Liver (tissue), 3 donors: ENCODE results near the gene C10orf143.

Experiments used
- EGR1 ChIP-seq, 2 donors: IDR thresholded peaks; 2 replicates each; pipeline ENCODE4 v1.6.1; 2016 to 2018; ENCODE audit warnings: antibody characterized with exemption in 2 of 2, low read depth in 2 of 2
- FOXA2 ChIP-seq: IDR thresholded peaks from 2 replicates; pipeline ENCODE4 v1.6.1; 2016; ENCODE audit warnings: antibody characterized with exemption
- RAD21 ChIP-seq, 2 donors: IDR thresholded peaks; 2 replicates each; pipeline ENCODE4 v1.6.1; 2016; ENCODE audit warnings: antibody characterized with exemption in 2 of 2, mild to moderate bottlenecking in 2 of 2
- RXRA ChIP-seq, 2 donors: IDR thresholded peaks; 2 replicates each; pipeline ENCODE4 v1.6.1; 2017 to 2018; ENCODE audit warnings: antibody characterized with exemption in 2 of 2, mild to moderate bottlenecking in 1 of 2
- TAF1 ChIP-seq: conservative IDR thresholded peaks from 2 replicates; pipeline ENCODE4 v1.6.1; 2016; ENCODE audit warnings: antibody characterized with exemption, mild to moderate bottlenecking
- YY1 ChIP-seq: IDR thresholded peaks from 2 replicates; pipeline ENCODE4 v1.6.1; 2016; ENCODE audit warnings: antibody characterized with exemption, mild to moderate bottlenecking
- TF ChIP-seq, protein P1 (sequence below): fragments of 150-350 bp; IDR thresholded peaks from 2 replicates; pipeline ENCODE4 v1.5.1; 2017; ENCODE audit warnings: improper control_type of control experiment, low read depth, low read length; ENCODE audit not compliant: missing input control
- TF ChIP-seq, protein P2 (sequence below): IDR thresholded peaks from 2 replicates; pipeline ENCODE4 v1.6.1; 2016; ENCODE audit warnings: antibody characterized with exemption
- donor health status: healthy.
- donor health status: healthy.

DNA sequence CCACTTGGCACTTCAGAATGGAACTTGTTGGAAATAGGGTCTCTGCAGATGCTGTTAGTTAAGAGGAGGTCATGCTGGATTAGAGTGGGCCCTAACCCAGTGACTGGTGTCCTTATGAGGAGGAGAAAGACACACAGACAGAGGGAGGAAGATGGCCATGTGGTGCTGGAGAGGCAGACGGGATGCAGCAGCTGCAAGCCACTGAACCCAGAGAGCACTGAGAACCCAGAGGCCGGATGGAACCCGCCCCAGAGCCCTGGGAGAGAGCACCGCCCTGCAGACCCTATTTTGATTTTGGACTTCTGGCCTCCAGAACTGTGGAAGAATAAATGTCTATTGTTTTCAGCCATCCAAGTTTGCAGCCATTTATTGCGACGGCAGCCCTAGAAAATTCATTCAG lies 88.5 kb downstream of the C10orf143 start:
- TF ChIP-seq RAD21 (IDR thresholded peaks at IDR 0.05): no peak
- TF ChIP-seq, protein P1, sequence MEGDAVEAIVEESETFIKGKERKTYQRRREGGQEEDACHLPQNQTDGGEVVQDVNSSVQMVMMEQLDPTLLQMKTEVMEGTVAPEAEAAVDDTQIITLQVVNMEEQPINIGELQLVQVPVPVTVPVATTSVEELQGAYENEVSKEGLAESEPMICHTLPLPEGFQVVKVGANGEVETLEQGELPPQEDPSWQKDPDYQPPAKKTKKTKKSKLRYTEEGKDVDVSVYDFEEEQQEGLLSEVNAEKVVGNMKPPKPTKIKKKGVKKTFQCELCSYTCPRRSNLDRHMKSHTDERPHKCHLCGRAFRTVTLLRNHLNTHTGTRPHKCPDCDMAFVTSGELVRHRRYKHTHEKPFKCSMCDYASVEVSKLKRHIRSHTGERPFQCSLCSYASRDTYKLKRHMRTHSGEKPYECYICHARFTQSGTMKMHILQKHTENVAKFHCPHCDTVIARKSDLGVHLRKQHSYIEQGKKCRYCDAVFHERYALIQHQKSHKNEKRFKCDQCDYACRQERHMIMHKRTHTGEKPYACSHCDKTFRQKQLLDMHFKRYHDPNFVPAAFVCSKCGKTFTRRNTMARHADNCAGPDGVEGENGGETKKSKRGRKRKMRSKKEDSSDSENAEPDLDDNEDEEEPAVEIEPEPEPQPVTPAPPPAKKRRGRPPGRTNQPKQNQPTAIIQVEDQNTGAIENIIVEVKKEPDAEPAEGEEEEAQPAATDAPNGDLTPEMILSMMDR: no peak
- no peak for TF ChIP-seq RXRA (IDR thresholded peaks at IDR 0.05)
- TF ChIP-seq TAF1: no peak
- TF ChIP-seq, protein P2, sequence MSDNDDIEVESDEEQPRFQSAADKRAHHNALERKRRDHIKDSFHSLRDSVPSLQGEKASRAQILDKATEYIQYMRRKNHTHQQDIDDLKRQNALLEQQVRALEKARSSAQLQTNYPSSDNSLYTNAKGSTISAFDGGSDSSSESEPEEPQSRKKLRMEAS: no peak
- TF ChIP-seq FOXA2: no peak
- TF ChIP-seq EGR1 (IDR thresholded peaks at IDR 0.05; ENCODE audit: low read depth in 2 of 2): no peak
- no peak for TF ChIP-seq YY1
